Ishikawa (cell line): Measurements from ENCODE around the gene ZNF622.

Experiments used
- CREB1 ChIP-seq: IDR thresholded peaks from 2 replicates; pipeline ENCODE4 v1.6.1; 2012; ENCODE audit warnings: low read depth
- FOXM1 ChIP-seq: IDR thresholded peaks from 2 replicates; pipeline ENCODE4 v1.6.1; 2012; ENCODE audit warnings: low read depth, borderline replicate concordance
- MAX ChIP-seq: IDR thresholded peaks from 2 replicates; pipeline ENCODE4 v1.6.1; 2012
- NFIC ChIP-seq: IDR thresholded peaks from 2 replicates; pipeline ENCODE4 v1.6.1; 2012
- REST ChIP-seq: IDR thresholded peaks from 2 replicates; pipeline ENCODE4 v1.6.1; 2012; ENCODE audit warnings: low read depth, mild to moderate bottlenecking
- ZBTB7A ChIP-seq: IDR thresholded peaks from 2 replicates; pipeline ENCODE4 v1.6.1; 2012; ENCODE audit warnings: low read depth

GRCh38 chr5:16417398-16418074 lies 48.1 kb downstream of the ZNF622 start:
- TF ChIP-seq NFIC (no peak), CREB1 (no peak), FOXM1 (no peak), ZBTB7A (no peak), REST (no peak), MAX (no peak)
